Pancreas (tissue), 10 donors: Measurements from ENCODE around the gene ATP13A2. TPM values are rescaled to one million over a fixed set of nuclear protein-coding genes. Genes with fewer than 3 reads are reported as not detected.

Experiments used
- ATAC-seq, 4 donors: fragments of 200-7000 bp; cut with Tn5 transposase; one replicate each; pipeline versions ENCODE4 v1.8.0 to v1.9.1; 2020; ENCODE audit warnings: mild to moderate bottlenecking in 4 of 4, moderate library complexity in 4 of 4
- DNase-seq, 6 donors: peaks; one replicate each; pipeline ENCODE4 v3.0.0-alpha.2; 2020
- FAIRE-seq: peaks from 2 replicates; lab custom pipeline; 2012; peaks lifted over from hg19 to GRCh38; lab: Jason Lieb, UNC
- H3K27ac ChIP-seq, 4 donors: fragments of 200-600 bp; sonication (generic); 1 replicate in 3 of 4; 2 replicates in 1 of 4; pipeline versions ENCODE4 v1.5.0 to v1.8.0; 2020
- H3K27me3 ChIP-seq, 4 donors: fragments of 200-600 bp; one replicate each; pipeline ENCODE4 v1.8.0; 2021
- H3K36me3 ChIP-seq, 3 donors: fragments of 200-600 bp; sonication (generic) in 1 of 3; one replicate each; pipeline versions ENCODE4 v1.5.0 to v1.8.0; 2020 to 2021
- H3K4me1 ChIP-seq, 3 donors: fragments of 200-600 bp; one replicate each; pipeline ENCODE4 v1.8.0; 2021
- H3K4me3 ChIP-seq, 4 donors: fragments of 200-600 bp; sonication (generic) in 2 of 4; one replicate each; pipeline versions ENCODE4 v1.5.0 to v1.8.0; 2020 to 2021
- H3K9me3 ChIP-seq, 4 donors: fragments of 200-600 bp; one replicate each; pipeline ENCODE4 v1.8.0; 2021
- CTCF ChIP-seq, 4 donors: fragments of 200-600 bp; sonication (generic) in 3 of 4; IDR thresholded peaks; one replicate each; pipeline versions ENCODE4 v1.5.0 to v1.8.0; 2021; ENCODE audit warnings: antibody characterized with exemption in 4 of 4
- WGBS, 2 donors: extraction: QIAGEN DNeasy Blood & Tissue Kit; methylation state at CpG; one replicate each; pipeline ENCODE4 v1.1.7; 2013; 5-methylcytosine and 5-hydroxymethylcytosine counted together
- intact Hi-C, 3 donors: fragments of 100-400 bp; cut with DNase I; formaldehyde crosslinking; loops; one replicate each; pipeline versions ENCODE4 v1.11.1 to v1.14.2; 2022
- polyA plus RNA-seq, 2 donors: library from polyadenylated mRNA; stranded (reverse); fragments of 200-250 nt; gene quantifications; one replicate each; pipeline ENCODE4 v1.2.3, GENCODE V29; 2013
- total RNA-seq, 6 donors: library from RNA; stranded (reverse); fragmentation: NEBNext Ultra II Directional in 4 of 6; extraction: Animal tissue kit (Norgen Biotek cat#: 25700) in 4 of 6; gene quantifications; one replicate each; pipeline versions ENCODE4 v1.2.1 to v1.2.4, GENCODE V29; 2021 to 2023
- donor health status: healthy with polysubstance abuse.
- donor health status: DM: no; HTN: no; CAD: no; lungs with moderate emphysema.
- donor health status: DM: no; HTN: no; CAD: no.
- donor health status: control.
- donor health status: control.
- donor health status: Bipolar disorder and iron deficiency.
- donor health status: DM: yes; HTN: yes; CAD: no.
- donor health status: DM: no; HTN: no; CAD: no.
- donor health status: DM: no; HTN: no; CAD: no.
- donor health status: DM: yes; HTN: yes; CAD: no.

ATP13A2 gene
- total and polyA plus RNA-seq, 8 donors: 33.2 to 64.1 (median 47.8) TPM

GRCh38 chr1:16978567-16979474, 32.9 kb downstream of the ATP13A2 start:
- DNase-seq (peak in 1 of 6 donors; percentile 56), ATAC-seq (peak in 3 of 4 donors; percentile 10 to 25 (median 17)), FAIRE-seq (no peak)
- Histone ChIP-seq H3K4me1 (no peaks in the 10 kb centered on the region), H3K36me3 (no peaks in the 10 kb centered on the region), H3K27me3 (no peaks in the 10 kb centered on the region), H3K9me3 (no peaks in the 10 kb centered on the region), H3K4me3 (peak overlapping the region in 1 of 4 donors; percentile 58), H3K27ac (peak overlapping the region in 1 of 4 donors; percentile 8)
- 79 to 82% methylated on average over 20 of the region's 20 CpGs for WGBS, 2 donors
- intact Hi-C loops: no loop called here
- TF ChIP-seq CTCF (IDR thresholded peaks at IDR 0.05): no peak

GRCh38 chr1:16978139-16978538, 33.6 kb downstream of the ATP13A2 start:
- DNase-seq: no peak
- H3K4me1 ChIP-seq: no peaks in the 10 kb centered on the region
- TF ChIP-seq CTCF (IDR thresholded peaks at IDR 0.05): no peak
- no peaks in the 10 kb centered on the region for H3K27me3 ChIP-seq
- no peak for FAIRE-seq
- no peak overlapping the region for H3K27ac ChIP-seq
- 83 to 85% methylated on average over 4 of the region's 4 CpGs for WGBS, 2 donors
- ATAC-seq: no peak
- no peak overlapping the region for H3K4me3 ChIP-seq
- intact Hi-C loops: no loop called here
- H3K9me3 ChIP-seq: no peaks in the 10 kb centered on the region
- no peaks in the 10 kb centered on the region for H3K36me3 ChIP-seq

GRCh38 chr1:16977377-16977776, 34.4 kb downstream of the ATP13A2 start:
- ATAC-seq (no peak), FAIRE-seq (no peak), DNase-seq (no peak)
- no peak for TF ChIP-seq CTCF (IDR thresholded peaks at IDR 0.05)
- WGBS, 2 donors: 89 to 92% methylated on average over 5 of the region's 5 CpGs
- no peaks in the 10 kb centered on the region for H3K27me3 ChIP-seq
- H3K4me1 ChIP-seq: no peaks in the 10 kb centered on the region
- intact Hi-C loops: no loop called here
- H3K9me3 ChIP-seq: no peaks in the 10 kb centered on the region
- H3K36me3 ChIP-seq: no peaks in the 10 kb centered on the region
- H3K4me3 ChIP-seq: no peak overlapping the region
- no peak overlapping the region for H3K27ac ChIP-seq

- no peaks in the 10 kb centered on the region for H3K36me3 ChIP-seq
- no peak for FAIRE-seq
- H3K9me3 ChIP-seq: no peaks in the 10 kb centered on the region
- no peak for ATAC-seq
- 86 to 89% methylated on average over 13 to 16 of the region's 16 CpGs for WGBS, 2 donors
- DNase-seq: peak in 1 of 6 donors; percentile 78
- H3K27ac ChIP-seq: no peak overlapping the region
- TF ChIP-seq CTCF (IDR thresholded peaks at IDR 0.05): no peak
- intact Hi-C loops: no loop called here
- H3K27me3 ChIP-seq: no peaks in the 10 kb centered on the region
- H3K4me3 ChIP-seq: no peak overlapping the region
- H3K4me1 ChIP-seq: no peaks in the 10 kb centered on the region
These were observed 34.8 kb downstream of the ATP13A2 start for GRCh38 chr1:16976966-16977365.

GRCh38 chr1:16975838-16976237, 35.9 kb downstream of the ATP13A2 start:
- intact Hi-C loops: no loop called here
- no peak for DNase-seq
- Histone ChIP-seq H3K27me3 (no peaks in the 10 kb centered on the region), H3K4me1 (no peaks in the 10 kb centered on the region), H3K27ac (no peak overlapping the region), H3K9me3 (no peaks in the 10 kb centered on the region), H3K36me3 (no peaks in the 10 kb centered on the region), H3K4me3 (no peak overlapping the region)
- FAIRE-seq: no peak
- WGBS, 2 donors: 82 to 87% methylated on average over 13 to 14 of the region's 14 CpGs
- TF ChIP-seq CTCF (IDR thresholded peaks at IDR 0.05): no peak
- no peak for ATAC-seq
